HEK293T (cell line): ENCODE results near the gene DYNC1I1.

Source experiments
- CTCF ChIA-PET: fragments of 350-600 bp; formaldehyde crosslinking; extraction: SDS; loops from one replicate; lab custom pipeline; 2021; ENCODE audit warnings: antibody characterized with exemption, inconsistent platforms; lab: Yijun Ruan, JAX
- POLR2A ChIA-PET: fragments of 350-600 bp; formaldehyde crosslinking; extraction: SDS; loops from one replicate; lab custom pipeline; 2020; ENCODE audit warnings: antibody characterized with exemption, inconsistent platforms; lab: Yijun Ruan, JAX
- DNase-seq: peaks from one replicate; pipeline ENCODE4 v3.0.0; 2012; ENCODE audit warnings: mixed read lengths; ENCODE audit errors: extremely low spot score
- ARNT ChIP-seq: fragments of 450-650 bp; IDR thresholded peaks from 2 replicates; pipeline ENCODE4 v1.6.1; 2017; ENCODE audit warnings: mild to moderate bottlenecking
- BHLHE40 ChIP-seq: fragments of 450-650 bp; IDR thresholded peaks from 2 replicates; pipeline ENCODE4 v1.6.1; 2016; ENCODE audit warnings: mild to moderate bottlenecking, moderate library complexity, borderline replicate concordance
- CTBP1 ChIP-seq: fragments of 450-650 bp; IDR thresholded peaks from 2 replicates; pipeline ENCODE4 v1.6.1; 2016; ENCODE audit warnings: borderline replicate concordance
- ELF4 ChIP-seq: fragments of 450-650 bp; IDR thresholded peaks from 2 replicates; pipeline ENCODE4 v1.6.1; 2017; ENCODE audit warnings: antibody characterized with exemption
- FOXA1 ChIP-seq: fragments of 450-650 bp; IDR thresholded peaks from 2 replicates; pipeline ENCODE4 v1.6.1; 2016; ENCODE audit warnings: mild to moderate bottlenecking
- FOXK2 ChIP-seq: fragments of 450-650 bp; IDR thresholded peaks from 2 replicates; pipeline ENCODE4 v1.6.1; 2016; ENCODE audit warnings: mild to moderate bottlenecking
- FOXM1 ChIP-seq: fragments of 450-650 bp; IDR thresholded peaks from 2 replicates; pipeline ENCODE4 v1.6.1; 2017; ENCODE audit warnings: mild to moderate bottlenecking, borderline replicate concordance
- HDGF ChIP-seq: fragments of 450-650 bp; IDR thresholded peaks from 2 replicates; pipeline ENCODE4 v1.6.1; 2017; ENCODE audit warnings: antibody characterized with exemption, borderline replicate concordance
- L3MBTL2 ChIP-seq: fragments of 450-650 bp; conservative IDR thresholded peaks from 2 replicates; pipeline ENCODE4 v1.6.1; 2016; ENCODE audit warnings: mild to moderate bottlenecking
- LEF1 ChIP-seq: fragments of 450-650 bp; IDR thresholded peaks from 2 replicates; pipeline ENCODE4 v1.6.1; 2017; ENCODE audit warnings: mild to moderate bottlenecking, borderline replicate concordance
- NFRKB ChIP-seq: fragments of 450-650 bp; IDR thresholded peaks from 2 replicates; pipeline ENCODE4 v1.6.1; 2016; ENCODE audit warnings: mild to moderate bottlenecking, moderate library complexity
- SP1 ChIP-seq: fragments of 450-650 bp; IDR thresholded peaks from 2 replicates; pipeline ENCODE4 v1.6.1; 2017
- SUZ12 ChIP-seq: fragments of 450-650 bp; IDR thresholded peaks from 2 replicates; pipeline ENCODE4 v1.6.1; 2016; ENCODE audit warnings: mild to moderate bottlenecking
- TARDBP ChIP-seq: fragments of 450-650 bp; IDR thresholded peaks from 2 replicates; pipeline ENCODE4 v1.6.1; 2016
- ZNF384 ChIP-seq: fragments of 450-650 bp; IDR thresholded peaks from 2 replicates; pipeline ENCODE4 v1.6.1; 2016
- TF ChIP-seq, protein P1 (sequence below): fragments of 450-650 bp; IDR thresholded peaks from 2 replicates; pipeline ENCODE4 v1.6.1; 2016

Gene DYNC1I1

DNA sequence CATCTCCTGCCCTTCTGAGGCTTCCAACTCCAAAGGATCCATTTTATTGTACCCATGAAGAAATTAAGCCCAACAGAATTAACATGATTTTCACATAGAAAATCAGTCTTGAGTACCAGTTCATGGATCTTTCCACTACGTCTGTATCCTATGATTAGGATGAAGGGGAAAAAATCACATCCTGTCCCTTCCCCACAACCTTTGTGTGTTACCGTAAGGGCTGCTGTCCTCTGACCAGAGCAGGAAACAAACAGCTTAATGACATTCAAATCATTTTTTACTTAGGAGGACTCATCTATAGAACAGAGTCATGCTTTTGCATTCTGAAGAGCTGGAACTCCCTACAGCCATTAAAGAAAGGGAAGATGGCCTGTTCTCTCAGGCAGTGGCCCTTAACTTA is 241.5 kb downstream of the DYNC1I1 start:
- no peak for TF ChIP-seq HDGF
- TF ChIP-seq ARNT: no peak
- TF ChIP-seq ZNF384: no peak
- TF ChIP-seq FOXM1: no peak
- TF ChIP-seq, protein P1, sequence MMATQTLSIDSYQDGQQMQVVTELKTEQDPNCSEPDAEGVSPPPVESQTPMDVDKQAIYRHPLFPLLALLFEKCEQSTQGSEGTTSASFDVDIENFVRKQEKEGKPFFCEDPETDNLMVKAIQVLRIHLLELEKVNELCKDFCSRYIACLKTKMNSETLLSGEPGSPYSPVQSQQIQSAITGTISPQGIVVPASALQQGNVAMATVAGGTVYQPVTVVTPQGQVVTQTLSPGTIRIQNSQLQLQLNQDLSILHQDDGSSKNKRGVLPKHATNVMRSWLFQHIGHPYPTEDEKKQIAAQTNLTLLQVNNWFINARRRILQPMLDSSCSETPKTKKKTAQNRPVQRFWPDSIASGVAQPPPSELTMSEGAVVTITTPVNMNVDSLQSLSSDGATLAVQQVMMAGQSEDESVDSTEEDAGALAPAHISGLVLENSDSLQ: no peak
- ChIA-PET CTCF (no interaction called here), POLR2A (no interaction called here)
- DNase-seq: no peak

DNA sequence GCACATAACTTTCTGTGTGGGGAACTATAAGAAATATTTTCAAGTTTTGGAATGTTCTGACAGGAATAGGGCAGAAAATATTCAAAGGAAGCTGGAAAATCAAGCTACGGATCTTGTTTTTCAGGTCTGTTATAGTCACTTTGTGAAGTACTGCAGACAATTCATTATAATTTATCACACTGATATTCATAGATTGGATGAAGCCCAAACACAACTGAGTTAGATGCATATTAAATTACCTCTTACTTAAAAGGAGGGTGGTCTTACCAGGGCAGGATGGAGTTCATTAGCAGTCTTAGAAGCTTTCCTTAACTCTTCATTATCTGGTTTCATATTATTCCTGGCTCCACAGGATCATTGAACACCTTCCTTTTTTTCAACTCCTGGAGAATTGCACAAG is 242.3 kb downstream of the DYNC1I1 start:
- no peak for TF ChIP-seq SUZ12
- TF ChIP-seq FOXA1: no peak
- TF ChIP-seq BHLHE40: no peak
- no peak for TF ChIP-seq ARNT
- no peak for TF ChIP-seq NFRKB
- TF ChIP-seq HDGF: no peak
- TF ChIP-seq TARDBP: no peak
- TF ChIP-seq, protein P1: no peak
- TF ChIP-seq ELF4: no peak
- no peak for TF ChIP-seq FOXK2
- no peak for TF ChIP-seq CTBP1
- TF ChIP-seq ZNF384: no peak
- no peak for TF ChIP-seq SP1
- no peak for TF ChIP-seq FOXM1
- no peak for TF ChIP-seq LEF1
- no peak for TF ChIP-seq L3MBTL2
- ChIA-PET POLR2A (no interaction called here), CTCF (no interaction called here)
- DNase-seq: no peak

DNA sequence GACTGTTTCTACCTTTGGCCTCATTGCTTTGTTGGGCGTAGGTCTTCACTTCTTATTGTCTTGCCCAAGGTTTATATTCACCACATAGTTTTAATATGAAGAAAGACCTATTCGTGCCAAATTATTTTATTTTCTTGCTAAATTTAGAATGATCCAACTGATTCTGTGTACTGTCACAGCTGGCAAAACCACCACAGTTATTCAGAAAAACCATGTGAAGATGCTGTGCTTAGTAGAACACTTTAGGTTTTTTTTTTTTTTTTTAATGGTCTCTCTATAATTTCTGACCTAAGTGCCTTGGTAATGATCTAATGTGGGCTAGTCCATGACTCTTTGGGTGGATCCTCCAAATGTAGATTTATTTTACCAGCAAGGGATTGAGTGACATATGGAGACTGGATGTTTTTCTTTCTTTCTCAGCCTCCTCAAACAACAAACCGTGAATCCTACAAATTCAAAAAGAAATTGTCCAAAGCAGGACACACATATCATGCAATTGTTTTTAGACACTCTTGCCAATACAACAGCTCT is 243.8 kb downstream of the DYNC1I1 start:
- no peak for DNase-seq
- TF ChIP-seq CTBP1 (no peak), TARDBP (no peak), ZNF384 (no peak), NFRKB (no peak), SP1 (no peak), SUZ12 (no peak), LEF1 (no peak), FOXK2 (no peak), L3MBTL2 (no peak), BHLHE40 (no peak), ARNT (no peak), ELF4 (no peak), HDGF (no peak), FOXA1 (no peak), FOXM1 (no peak)
- TF ChIP-seq, protein P1: no peak
- ChIA-PET CTCF (no interaction called here), POLR2A (no interaction called here)

DNA sequence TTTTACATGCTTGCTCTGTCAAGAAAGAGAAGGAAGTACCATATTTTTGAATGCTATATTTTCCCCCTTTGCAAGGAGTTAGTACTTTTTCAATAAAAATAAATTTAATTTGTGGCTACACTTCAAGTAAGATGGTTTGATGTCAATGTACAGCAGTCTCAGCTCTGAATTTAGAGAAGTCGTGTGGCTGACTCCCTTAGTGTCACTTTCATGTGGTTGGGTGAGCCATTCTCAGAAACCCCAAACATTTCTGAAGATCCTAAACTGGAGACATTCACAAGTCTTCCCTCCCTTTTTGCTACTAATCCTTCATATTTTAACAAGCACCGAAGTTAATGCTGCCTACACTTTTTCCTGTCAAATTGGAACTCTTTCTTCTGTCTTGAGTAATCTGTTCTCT is 244.4 kb downstream of the DYNC1I1 start:
- CTCF ChIA-PET: no interaction called here
- POLR2A ChIA-PET: no interaction called here
- DNase-seq: no peak
- TF ChIP-seq SP1 (no peak), FOXK2 (no peak), FOXM1 (no peak)
- TF ChIP-seq, protein P1: no peak

DNA sequence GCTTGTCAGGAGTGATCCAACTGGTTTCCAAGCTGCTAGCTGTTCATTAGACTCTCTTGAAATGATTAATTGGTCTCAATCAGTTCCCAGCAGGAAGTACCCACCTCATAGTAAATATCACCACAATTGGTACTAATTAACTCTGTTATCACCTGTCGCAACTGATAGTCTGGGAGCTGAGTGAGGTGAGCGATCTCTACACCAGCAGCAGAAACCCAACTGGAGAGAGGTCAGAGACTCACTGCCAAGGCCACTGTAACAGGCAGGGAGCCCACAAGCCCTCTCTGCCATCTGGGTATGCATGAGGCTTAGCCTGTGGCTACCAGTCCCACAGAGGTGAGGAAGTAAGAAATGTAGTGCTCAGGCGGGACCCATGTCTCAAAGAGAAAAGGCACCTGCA is 245.5 kb downstream of the DYNC1I1 start:
- no peak for DNase-seq
- POLR2A ChIA-PET: no interaction called here
- TF ChIP-seq CTBP1: no peak
- TF ChIP-seq, protein P1: no peak
- CTCF ChIA-PET: no interaction called here

DNA sequence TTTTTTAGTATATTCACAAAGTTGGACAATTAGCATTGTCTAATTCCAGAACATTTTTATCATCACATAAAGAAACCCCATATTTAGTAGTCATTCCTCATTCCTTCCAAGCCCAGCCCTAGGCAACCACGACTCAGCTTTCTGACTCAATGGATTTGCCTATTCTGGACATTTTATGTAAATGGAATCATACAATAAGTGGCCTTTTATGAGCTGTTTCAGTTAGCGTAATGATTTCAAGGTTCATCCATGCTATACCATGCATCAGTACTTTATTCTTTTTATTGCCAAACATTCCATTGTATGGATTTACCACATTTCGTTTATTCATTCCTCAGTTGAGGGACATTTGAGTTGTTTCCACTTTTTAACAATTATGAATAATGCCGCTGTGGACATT is 249.2 kb downstream of the DYNC1I1 start:
- POLR2A ChIA-PET: no interaction called here
- TF ChIP-seq ZNF384: no peak
- TF ChIP-seq TARDBP: no peak
- TF ChIP-seq HDGF: no peak
- TF ChIP-seq FOXK2: no peak
- no peak for TF ChIP-seq SP1
- no peak for TF ChIP-seq LEF1
- TF ChIP-seq, protein P1: no peak
- TF ChIP-seq SUZ12: no peak
- no peak for TF ChIP-seq FOXM1
- no peak for TF ChIP-seq ELF4
- no peak for TF ChIP-seq L3MBTL2
- TF ChIP-seq BHLHE40: no peak
- no peak for TF ChIP-seq NFRKB
- no peak for TF ChIP-seq ARNT
- CTCF ChIA-PET: no interaction called here
- DNase-seq: no peak
